ENCODE results near the gene NINL.

The NINL gene

DNA sequence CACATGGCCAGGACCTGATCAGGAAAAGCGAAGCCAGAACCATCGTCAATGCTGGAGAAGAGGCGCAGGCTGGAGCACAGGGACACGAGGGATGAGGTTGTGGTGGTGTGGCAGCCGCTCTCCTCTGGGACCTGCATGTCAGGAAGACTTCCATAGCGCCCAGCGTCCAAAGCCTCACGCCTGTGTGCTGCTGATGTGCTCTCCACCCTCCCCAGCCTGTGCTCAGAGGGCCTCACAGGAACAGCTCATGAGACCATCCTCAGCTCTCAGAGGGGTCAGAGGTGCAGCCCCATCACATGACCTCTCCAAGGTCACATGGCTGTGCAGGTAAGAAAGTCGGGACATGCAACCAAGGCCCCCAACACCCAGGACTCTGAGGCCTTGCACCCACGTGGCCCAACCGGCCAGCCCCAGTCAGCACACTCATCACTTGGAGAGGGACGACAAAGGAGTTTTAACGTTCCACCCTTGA lies 84.4 kb downstream of the NINL start:
- DNase-seq (ENCODE audit: low spot score): no peak

DNA sequence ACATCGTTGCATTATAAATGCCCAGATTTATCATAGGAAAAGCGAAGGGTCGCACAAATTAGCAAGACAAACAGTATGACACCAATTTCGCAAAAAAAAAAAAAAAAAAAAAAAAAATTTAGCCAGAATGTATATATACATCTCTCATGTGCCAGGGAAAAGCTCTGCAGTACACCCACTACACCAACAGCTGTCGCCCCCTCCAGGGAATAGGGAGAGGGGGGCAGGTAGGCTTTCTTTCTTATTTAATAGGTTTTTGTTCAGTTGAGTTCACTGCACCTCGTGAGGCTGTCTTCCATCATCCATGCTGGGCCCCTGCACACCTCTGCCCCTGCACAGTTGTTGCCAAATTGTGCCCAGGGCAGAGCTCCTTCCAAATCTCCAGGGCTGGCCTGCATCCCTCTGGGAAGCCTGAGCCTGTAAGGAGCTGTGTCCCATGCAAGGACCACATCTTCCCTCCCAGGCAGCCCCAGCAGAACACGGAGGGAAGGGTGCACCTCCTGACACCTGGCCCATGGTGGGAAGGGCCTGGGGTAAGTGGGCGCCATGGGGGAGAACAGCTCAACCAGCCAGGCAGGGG lies 85.4 kb downstream of the NINL start:
- no peak for DNase-seq (ENCODE audit: low spot score)

DNA sequence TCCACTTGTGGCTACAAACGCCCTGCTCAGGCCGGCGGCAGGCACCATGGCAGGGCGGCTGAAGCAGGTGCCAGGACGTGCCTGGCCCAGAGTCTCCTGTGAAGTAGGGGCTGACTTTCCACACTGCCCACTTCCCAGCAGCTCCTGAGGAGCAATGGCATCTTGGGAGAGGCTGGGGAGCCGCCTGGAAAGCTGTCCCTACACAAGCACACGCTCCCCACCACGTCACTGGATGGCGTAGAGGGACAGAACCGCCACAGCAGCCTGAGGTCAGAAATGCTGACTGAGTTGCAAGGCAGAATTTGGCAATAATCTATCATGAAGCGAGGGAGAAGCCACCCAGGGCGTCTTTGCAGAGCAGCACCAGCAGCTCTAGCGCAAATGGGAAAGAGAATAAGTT lies 86.3 kb downstream of the NINL start:
- no peak for DNase-seq (ENCODE audit: low spot score)

DNA sequence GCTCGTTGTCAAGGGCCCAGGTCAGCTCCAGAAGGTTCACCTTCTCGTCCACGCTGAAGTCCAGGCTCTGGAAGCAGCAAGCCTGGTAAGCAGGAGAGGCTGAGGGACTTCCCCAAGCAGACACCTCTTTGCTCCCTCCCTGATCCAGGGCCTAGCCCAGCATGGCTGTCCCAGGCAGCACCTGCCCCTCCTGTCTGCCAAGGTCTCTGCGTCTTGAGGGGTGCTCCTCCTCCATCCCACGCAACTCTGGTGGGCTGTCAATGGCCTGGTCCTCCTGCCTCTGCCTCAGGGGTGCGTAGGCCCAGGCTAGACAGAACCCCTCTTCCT lies 87.1 kb downstream of the NINL start:
- DNase-seq (ENCODE audit: low spot score): no peak

DNA sequence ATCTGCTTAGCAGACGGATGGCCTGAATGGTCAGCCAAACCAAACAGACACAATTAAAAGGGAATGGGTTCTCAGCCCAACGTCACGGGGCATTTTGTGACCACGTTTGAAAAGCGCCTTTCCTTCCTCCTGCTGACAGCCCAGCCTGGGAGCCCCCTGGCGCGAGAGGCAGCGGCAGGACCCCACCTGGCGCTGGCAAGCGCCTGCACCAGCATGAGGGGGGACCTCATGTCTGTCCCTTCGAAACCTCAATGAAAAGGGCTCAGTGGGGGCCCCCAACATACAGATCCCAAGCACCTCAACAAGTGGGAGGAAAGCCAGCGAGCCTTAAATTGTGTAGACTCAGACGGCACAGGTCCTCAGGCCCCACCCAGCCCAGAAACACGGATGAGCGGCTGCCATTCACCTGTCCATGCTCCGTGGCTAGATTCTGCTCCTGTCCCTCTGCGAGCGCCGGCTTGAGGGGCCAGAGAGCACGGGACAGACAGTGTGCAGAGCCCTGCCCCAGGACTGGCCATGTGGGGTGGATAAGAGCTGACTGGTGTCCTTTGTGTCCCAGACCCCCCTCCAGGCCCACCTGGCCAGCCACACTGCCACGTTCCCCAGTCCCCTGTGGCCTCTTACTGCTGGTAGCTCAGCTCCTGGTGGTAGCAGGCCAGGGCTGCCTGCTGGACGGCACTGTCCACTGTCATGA lies 87.6 kb downstream of the NINL start:
- no peak for DNase-seq (ENCODE audit: low spot score)

DNA sequence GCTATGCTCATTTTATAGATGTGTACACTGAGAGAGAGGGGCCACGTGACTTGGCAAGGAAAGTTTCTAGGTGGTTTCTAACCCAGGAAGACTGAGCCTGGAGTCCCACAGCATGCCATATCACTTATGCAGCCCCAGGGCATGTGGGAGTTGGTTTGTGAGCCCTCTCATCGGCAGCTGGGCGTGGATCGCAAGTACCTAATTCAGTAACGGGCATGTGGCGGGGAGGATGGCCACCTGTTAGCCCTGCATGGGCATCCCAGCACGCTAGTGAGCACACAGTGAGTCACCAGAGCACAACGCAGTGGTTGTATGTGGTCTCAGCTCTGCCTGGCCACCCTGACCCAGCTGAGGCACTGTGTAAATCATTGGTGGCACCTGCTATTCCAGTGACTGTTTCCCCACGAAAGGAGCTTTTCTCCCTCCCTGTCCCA lies 88.3 kb downstream of the NINL start:
- DNase-seq (ENCODE audit: low spot score): no peak

DNA sequence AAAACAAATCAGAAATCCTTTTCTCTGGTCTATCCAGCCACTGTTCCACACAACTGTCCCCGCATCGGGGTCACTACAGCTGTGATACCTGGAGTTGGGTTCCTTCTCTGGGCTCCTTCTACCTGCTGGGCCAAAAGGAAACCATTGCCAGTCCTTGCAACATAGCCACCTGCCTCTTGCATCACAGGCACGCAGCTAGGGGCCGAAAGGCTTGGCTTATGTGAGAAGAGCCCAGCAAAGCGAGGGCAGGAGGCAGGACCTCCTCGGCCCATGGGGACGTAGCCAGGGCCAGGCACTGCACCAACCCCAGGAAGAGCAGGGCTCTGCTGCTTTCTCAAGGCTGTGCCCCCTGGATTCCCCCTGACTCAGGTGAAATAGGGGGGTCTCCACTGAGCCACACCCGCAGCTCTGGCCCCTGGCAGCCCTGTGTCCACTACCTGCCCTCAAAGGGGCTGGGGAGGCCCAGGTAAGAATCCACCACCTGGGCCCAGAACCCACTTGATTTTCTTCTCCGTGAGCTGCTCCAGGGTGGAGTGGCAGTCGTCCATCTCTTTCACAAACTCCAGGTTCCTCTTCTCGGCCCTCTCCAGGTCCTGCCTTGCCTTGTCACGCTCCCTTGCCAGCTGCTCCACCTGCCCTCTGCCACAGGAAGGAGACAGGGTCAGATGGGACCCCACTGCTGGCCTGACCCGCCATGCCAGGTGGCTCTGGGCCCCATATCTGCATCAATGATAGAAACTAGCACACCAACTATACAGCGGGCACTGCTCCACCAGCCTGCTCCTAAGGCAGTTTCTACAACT lies 89.0 kb downstream of the NINL start:
- no peak for DNase-seq (ENCODE audit: low spot score)

DNA sequence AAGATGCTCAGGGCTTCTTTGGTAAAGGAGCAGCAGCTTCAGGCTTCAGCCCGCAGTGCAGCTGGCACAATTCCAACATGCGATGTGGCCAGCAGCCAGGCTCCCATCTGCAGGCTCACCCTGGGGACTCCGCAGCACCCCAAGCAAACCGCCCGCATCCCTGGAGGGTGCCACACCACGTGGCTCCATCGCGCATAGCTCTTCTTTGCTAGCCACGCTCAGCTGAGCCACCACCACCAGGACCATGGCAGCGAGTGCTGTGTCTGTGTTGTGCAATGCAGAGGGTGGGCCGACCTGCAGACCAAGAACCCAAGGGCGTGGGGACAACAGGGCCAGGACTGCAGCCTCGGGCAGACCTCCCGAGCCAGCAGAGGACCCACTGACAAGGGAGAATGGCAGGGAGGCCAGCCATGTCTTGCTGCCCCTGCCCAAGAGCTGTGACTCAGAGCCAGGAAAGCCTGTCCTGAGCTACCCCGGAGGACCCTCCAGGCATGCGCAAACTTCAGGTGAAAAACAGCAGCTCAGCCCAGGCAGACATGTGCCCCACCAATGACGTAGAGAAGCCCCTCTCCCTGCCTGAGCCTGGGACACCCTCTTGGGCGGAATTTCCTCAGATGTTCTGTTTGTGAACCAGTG lies 90.0 kb downstream of the NINL start:
- no peak for DNase-seq (ENCODE audit: low spot score)

DNA sequence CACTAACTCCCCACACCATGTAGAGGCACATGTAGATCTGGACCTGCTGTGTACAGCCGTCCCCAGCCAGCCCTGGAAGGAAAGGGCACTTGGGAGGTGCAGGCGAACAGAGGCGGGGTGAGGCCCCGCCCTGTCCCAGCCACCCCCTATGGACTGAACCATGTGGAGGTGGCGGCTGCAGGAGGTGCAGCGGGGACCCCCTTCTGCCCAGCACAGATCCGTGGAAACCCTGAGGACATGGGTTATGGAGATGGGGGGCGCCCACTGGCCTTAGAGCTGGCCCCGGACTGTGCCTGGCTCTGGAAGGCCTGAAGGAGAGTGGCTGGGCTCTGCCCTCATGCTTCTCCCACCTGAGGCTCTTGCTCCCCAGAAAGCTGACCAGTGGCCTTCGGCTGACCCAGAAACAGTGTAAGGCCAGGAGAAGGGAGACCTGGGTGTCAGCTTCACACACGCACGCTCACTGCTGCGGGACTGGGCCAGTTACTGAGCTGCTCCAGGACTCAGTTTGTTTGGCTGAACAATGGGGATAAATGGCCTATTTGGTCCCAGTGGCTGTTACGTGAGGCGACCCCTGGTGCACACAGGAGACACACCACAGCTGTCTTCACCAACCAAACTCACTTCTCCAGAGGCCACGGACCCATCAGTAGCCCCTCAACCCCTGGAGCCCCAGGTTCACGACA lies 90.7 kb downstream of the NINL start:
- DNase-seq (ENCODE audit: low spot score): no peak

DNA sequence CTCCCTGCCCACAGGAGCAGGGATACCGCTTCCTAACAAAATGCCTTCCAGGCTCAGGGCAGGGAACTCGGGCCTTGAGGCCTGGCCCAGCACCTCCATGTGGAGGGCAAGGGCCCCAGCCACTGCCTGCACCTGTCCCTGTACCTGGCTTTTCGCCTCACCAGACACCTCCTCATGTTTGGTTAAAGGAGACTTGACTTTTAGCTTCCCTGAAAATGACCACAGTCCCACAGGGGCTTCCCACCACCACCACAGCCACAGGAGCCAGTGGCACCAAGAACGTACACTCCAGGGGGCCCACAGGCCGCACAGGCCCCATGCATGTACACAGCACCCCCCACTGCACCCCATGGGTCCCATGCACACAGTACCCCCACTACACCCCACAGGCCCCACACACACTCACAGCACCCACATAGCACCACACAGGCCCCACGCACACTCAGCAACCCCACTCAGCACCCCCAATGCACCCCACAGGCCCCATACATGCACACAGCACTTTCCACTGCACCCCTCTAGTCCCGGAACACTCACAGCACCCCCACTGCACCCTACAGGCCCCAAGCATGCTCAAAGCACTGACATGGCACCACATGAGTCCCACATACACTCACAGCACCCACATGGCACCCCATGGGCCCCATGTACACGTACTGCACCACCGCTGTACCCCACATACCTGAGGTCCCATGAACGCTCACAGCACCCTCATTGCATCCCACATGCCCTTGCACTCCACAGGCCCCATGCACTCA lies 91.4 kb downstream of the NINL start:
- DNase-seq (ENCODE audit: low spot score): no peak

DNA sequence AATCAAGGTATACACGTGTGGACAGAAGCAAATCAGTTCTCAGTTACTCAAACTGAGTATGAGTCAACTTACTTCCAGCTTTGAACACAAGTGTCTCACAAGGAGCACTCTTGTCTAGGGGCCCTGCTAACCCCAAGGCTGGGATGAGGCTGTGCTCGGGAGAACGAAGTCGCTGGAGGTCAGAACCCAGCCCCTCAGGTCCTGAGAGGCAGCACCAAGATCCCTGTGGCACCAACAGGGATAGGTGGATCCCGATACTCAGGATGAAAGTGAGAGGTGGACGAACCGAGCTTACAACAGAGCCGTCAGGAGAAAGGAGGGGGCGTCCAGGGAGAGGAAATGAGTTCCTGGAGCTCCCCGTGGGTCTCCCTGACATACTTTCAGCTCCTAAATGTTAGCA lies 92.2 kb downstream of the NINL start:
- DNase-seq (ENCODE audit: low spot score): no peak

DNA sequence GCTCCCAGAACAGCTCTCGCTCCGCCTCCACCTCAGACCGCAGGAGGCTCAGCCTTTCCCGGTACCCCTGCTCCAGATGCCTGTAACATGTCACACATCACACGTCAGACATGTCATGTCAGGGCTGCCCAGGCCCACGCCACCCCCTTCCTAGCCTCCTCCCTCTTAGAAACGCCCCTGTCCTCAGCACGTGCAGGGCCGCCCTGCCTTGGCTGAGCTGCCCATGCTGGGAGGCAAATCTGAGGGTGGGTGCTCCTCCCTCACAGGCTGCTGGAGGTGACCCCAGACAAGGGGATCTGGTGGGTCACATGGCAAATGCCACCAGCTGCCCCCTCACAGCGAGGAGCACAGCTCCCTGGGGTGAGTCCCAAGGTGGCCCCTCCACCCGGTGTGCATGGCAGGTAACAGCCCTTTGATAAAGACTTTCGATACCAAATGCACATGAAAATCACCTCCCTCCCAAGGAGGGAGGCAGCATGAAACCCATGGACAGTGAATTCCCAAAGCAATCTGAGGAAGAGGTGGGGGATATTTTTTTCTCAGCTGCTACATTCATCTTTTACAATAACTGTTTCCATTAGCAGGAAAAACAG lies 93.8 kb downstream of the NINL start:
- DNase-seq (ENCODE audit: low spot score): no peak

DNA sequence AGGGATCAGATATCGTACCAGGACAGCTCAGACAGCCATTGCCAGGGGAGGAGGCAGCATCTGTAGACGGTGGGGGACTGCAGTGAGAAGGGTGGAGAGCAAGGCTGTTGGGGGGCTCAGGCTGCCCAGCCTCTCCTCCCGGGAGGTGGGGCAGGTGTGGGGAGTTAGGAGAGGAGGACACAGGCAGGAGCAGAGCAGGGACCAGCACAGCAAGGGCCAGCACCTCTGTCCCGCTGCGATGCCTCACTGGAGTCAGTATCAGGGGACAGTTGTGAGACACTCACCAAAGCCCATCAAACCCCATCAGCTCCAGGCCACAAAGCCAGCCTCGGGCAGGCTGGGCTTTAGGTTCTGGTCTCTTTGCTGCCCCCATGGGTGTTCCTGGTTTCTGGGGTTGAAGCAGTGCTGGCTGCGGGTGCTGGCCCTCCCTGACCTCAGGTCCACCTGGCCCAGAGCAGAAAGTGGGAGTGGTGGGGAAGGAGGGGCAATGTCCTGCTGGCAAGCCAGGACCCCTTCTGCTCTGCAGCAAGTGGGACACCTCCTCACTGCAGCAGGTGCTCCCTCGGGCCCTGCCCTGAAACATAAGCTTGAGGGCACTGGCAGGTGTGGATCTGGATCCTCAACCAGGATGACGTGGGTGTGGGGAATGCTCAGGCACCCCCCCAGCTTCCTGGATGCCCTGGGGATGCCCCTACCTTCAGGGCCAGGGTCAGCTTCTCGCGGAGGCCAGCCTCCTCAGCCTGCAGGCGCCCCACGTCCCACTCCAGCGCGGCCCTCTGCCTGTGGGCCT lies 94.5 kb downstream of the NINL start:
- DNase-seq (ENCODE audit: low spot score): no peak

DNA sequence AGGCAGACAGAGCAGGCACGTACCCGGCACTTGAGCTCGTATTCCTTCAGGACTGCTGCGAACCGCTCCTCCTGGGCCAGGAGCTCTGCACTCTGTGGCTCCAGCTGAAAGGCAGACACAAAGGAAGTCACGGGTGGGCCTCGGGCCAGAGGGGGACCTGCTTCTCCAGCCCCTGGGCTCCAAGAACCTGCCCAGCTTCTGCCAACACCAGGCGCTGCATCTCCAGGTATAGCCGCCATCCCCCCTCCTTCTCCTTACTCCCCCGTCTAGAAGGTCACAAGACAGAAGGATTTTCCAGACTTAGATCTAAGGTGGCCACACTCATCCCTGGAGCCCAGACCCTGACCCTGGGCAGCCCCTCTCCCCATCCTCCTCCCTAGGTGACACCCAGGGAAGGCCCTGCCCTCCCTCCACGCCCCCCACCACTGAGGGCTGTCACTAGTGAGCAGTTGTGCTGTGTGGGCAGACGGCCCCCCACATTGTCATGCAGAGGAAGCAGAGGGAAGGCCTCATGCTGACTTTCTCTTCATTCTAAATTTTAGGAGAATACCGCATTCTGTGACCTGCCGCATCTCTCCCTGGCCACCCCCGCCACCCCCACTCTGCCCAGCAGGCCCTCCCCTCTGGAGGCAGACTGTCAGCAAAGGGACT lies 96.0 kb downstream of the NINL start:
- DNase-seq (ENCODE audit: low spot score): no peak

DNA sequence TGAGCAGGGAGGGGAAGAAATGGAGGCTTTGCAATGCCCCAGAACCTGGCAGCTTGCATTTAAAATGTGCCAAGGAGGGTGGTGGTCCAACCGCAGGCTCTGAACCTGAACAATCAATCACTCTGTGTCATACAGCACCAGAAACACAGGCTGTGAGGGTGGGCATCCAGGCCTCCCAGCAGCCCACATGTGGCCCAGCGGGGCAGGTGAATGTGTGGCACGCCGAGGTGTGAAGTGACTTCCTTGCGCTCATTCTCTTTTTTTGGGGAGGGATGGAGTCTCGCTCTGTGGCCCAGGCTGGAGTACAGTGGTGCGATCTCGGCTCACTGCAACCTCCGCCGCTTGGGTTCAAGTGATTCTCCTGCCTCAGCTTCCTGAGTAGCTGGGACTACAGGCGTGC lies 97.4 kb downstream of the NINL start:
- no peak for DNase-seq (ENCODE audit: low spot score)

DNA sequence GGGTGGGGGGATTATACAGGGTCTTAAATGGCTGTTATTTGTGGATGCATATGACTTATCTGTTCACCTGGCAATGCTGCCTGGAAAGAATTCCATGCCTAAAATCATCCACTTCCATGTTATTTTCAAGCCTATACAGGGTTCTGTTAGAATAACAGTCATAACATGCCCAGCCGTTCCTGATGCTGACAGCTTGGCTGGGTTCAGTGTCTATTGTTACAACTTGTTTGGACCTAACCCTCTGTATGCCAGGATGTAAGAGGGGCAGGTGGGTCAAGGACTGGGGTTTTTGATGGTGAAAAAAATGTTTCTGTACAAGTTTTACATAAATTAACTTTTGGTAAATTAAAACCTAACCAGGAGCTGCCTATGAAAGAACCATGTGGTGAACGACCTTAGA lies 98.0 kb downstream of the NINL start:
- DNase-seq (ENCODE audit: low spot score): no peak

DNA sequence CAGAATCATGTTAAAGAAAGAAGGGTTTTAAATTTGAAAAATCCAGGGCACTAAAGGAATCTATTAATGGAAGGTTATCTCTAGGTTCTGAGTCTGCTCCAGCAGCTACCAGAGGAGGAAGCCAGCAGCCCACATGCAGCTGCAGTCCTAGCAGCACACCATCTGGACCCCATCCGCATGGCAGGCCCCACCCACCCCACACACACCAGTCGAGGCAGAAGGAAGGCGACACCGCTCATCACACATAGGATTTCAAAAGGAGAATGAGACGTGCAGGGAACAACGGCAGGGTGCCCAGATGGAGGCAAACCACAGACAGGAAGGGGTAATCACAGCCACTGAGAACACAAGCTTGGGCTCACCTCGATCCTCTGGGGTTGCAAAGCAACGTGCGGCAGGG lies 99.0 kb downstream of the NINL start:
- DNase-seq (ENCODE audit: low spot score): no peak

DNA sequence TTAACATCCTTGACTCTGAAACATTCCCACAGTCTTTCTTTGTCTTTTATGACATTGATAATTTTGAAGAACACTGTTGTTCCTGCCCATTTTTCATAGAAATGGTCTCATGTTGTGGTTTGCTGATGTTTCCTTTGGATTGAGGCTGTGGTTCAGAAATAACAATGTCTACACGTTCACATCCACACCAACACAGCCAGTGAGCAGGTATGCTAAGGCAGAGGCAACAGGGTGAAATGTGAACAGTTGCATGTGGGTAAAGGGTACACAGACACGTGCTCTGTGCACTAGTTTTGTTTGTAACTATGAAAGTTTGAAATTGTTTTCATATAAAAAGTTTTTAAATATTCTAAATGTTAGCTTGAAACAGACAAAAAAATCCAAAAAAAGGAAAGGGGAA lies 99.5 kb downstream of the NINL start:
- DNase-seq (ENCODE audit: low spot score): no peak

DNA sequence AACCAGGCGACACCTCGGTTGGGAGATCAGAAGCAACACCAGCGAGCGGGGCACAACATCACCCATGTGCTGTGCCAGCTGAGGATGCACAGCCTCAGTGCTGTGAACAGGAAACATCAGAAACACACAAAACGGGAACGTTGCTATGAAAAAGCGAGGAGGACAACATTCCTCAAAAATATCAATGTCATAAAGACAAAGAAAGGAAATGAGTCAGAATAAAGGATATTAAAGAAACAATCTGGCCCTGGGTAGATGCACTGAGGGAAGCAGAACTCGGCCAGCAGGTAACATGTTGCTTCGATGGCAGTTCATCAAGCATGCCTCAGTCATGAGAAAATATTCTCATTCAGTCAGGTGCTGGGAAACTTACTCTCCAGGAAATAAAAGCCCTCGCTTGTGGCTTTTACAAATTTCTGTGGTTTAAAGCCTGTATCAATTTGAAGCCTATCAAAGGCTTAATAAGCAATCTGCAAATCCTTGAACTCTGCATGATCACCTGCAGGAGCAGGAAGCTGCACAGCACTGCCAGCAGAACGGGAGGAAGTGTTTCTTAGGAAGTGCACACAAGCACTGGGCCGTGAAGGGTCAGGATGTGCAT lies 100.3 kb downstream of the NINL start:
- no peak for DNase-seq (ENCODE audit: low spot score)
